K562 (cell line): ENCODE results near the gene TRIP10. TPM values are rescaled to one million over a fixed set of nuclear protein-coding genes. Genes with fewer than 3 reads are reported as not detected.

Experiments
- CSDE1 ChIP-seq, 2 experiments: fragments of 450-650 bp; IDR thresholded peaks; 2 replicates each; pipeline ENCODE4 v1.6.1; 2016; ENCODE audit warnings: mild to moderate bottlenecking in 1 of 2
- E2F4 ChIP-seq: sonication (generic); formaldehyde crosslinking; IDR thresholded peaks from 2 replicates; pipeline ENCODE4 v1.8.0; 2022; ENCODE audit warnings: mild to moderate bottlenecking, low read depth, missing genetic modification reagents
- FOXK2 ChIP-seq, 2 experiments: fragments of 450-650 bp; IDR thresholded peaks in 1 of 2; conservative IDR thresholded peaks in 1 of 2; 2 replicates each; pipeline ENCODE4 v1.6.1; 2016; ENCODE audit warnings: low read depth in 2 of 2, mild to moderate bottlenecking in 1 of 2
- HMGXB4 ChIP-seq: sonication (generic); formaldehyde crosslinking; IDR thresholded peaks from 2 replicates; pipeline ENCODE4 v1.8.1; 2023; ENCODE audit warnings: mild to moderate bottlenecking, missing genetic modification reagents
- IRF9 ChIP-seq: fragments of 450-650 bp; IDR thresholded peaks from 2 replicates; pipeline ENCODE4 v1.6.1; 2016; ENCODE audit warnings: missing biosample characterization, missing genetic modification characterization
- MTA2 ChIP-seq: fragments of 450-650 bp; IDR thresholded peaks from 2 replicates; pipeline ENCODE4 v1.6.1; 2016; ENCODE audit warnings: low read depth
- NBN ChIP-seq: fragments of 450-650 bp; IDR thresholded peaks from 2 replicates; pipeline ENCODE4 v1.6.1; 2016; ENCODE audit warnings: low read depth, mild to moderate bottlenecking
- NFRKB ChIP-seq: fragments of 450-650 bp; IDR thresholded peaks from 2 replicates; pipeline ENCODE4 v1.6.1; 2016; ENCODE audit warnings: low read depth
- PCBP1 ChIP-seq: fragments of 200-400 bp; formaldehyde crosslinking; IDR thresholded peaks from 2 replicates; pipeline ENCODE4 v1.6.1; 2018; ENCODE audit warnings: mild to moderate bottlenecking, low read depth, low read length; ENCODE audit not compliant: poor library complexity, severe bottlenecking
- POU5F1 ChIP-seq: fragments of 150-350 bp; IDR thresholded peaks from 2 replicates; pipeline ENCODE4 v1.6.1; 2014; ENCODE audit warnings: borderline replicate concordance, low read length, low read depth, mild to moderate bottlenecking; ENCODE audit not compliant: partially characterized antibody
- PPARD ChIP-seq: fragments of 250-450 bp; sonication (Bioruptor Pico); IDR thresholded peaks from 2 replicates; pipeline ENCODE4 v1.8.0; 2022; ENCODE audit warnings: inconsistent platforms, mild to moderate bottlenecking, moderate library complexity
- SRF ChIP-seq, 2 experiments: fragments of 250-450, 450-650 bp in 1 of 2; sonication (Bioruptor Pico) in 1 of 2; sonication (generic) in 1 of 2; formaldehyde crosslinking; IDR thresholded peaks; 2 replicates each; pipeline versions ENCODE4 v1.5.0 to v1.5.1; 2020 to 2022; ENCODE audit warnings: mild to moderate bottlenecking in 1 of 2, missing genetic modification reagents in 1 of 2
- STAT6 ChIP-seq: sonication (generic); formaldehyde crosslinking; IDR thresholded peaks from 2 replicates; pipeline ENCODE4 v1.8.1; 2023; ENCODE audit warnings: mild to moderate bottlenecking, missing genetic modification reagents
- ZBTB7A ChIP-seq: IDR thresholded peaks from 2 replicates; pipeline ENCODE4 v1.6.1; 2011; ENCODE audit warnings: low read depth, mild to moderate bottlenecking, low read length, moderate library complexity, borderline replicate concordance; ENCODE audit not compliant: control insufficient read depth
- ZNF140 ChIP-seq: fragments of 250-450 bp; sonication (Bioruptor Pico); IDR thresholded peaks from 2 replicates; pipeline ENCODE4 v1.8.0; 2021; ENCODE audit warnings: moderate library complexity, mild to moderate bottlenecking, inconsistent platforms
- ZNF23 ChIP-seq: fragments of 250-450 bp; sonication (Bioruptor Pico); IDR thresholded peaks from 2 replicates; pipeline ENCODE4 v1.4.0; 2020; ENCODE audit warnings: mild to moderate bottlenecking
- ZNF592 ChIP-seq: fragments of 450-650 bp; IDR thresholded peaks from 2 replicates; pipeline ENCODE4 v1.6.1; 2017; ENCODE audit warnings: antibody characterized with exemption, mild to moderate bottlenecking
- polyA plus RNA-seq, 8 experiments: library from polyadenylated mRNA; depleted of rRNA in 4 of 8; stranded (reverse) in 5 of 8; unstranded in 3 of 8; fragments of >200 nt; fragmentation: Nextera tagmentation in 2 of 8; fragmentation: Illumina TruSeq in 1 of 8; extraction: Ambion mirVana in 2 of 8; extraction: Trizol in 1 of 8; gene quantifications; 2 replicates each; pipeline versions ENCODE4 v1.2.1 to v1.2.3, GENCODE V29; 2011 to 2014; ENCODE audit warnings: inconsistent platforms in 1 of 8, missing spikeins in 1 of 8
- total RNA-seq, 7 experiments: library from RNA; depleted of rRNA in 6 of 7; stranded (reverse); fragments of >200 nt in 6 of 7; fragmentation: Illumina TruSeq in 2 of 7; extraction: Trizol in 2 of 7; gene quantifications; 2 replicates each; pipeline versions ENCODE4 v1.2.1 to v1.2.3, GENCODE V29; 2011 to 2021; ENCODE audit warnings: low replicate concordance in 1 of 7

The TRIP10 gene
- total and polyA plus RNA-seq, 9 of the 15 experiments (the other 6 are each of a cell fraction or from before 2014, with no cell fraction given) = 1.2 to 66.8 (median 36.1) TPM

GRCh38 chr19:6717441-6717971 lies 22.0 kb upstream of the TRIP10 start (continued):
- TF ChIP-seq ZNF592 (no peak), MTA2 (peak; percentile 62), ZNF23 (CRISPR knock-in tag) (no peak), ZBTB7A (no peak), SRF (CRISPR knock-in tag; IDR thresholded peaks at IDR 0.05) (no peak), PCBP1 (no peak), NBN (peak; percentile 95; the same call in 1 of the 2 replicates), FOXK2 (conservative IDR thresholded peaks at IDR 0.05 in 1 of 2, IDR thresholded peaks at IDR 0.05 in 1 of 2; ENCODE audit: low read depth in 2 of 2) (peak; percentile 77 to 82), CSDE1 (IDR thresholded peaks at IDR 0.05) (peak; percentile 79 to 88), E2F4 (CRISPR knock-in tag) (peak; percentile 88), ZNF140 (CRISPR knock-in tag) (no peak), PPARD (no peak), IRF9 (tag) (peak; percentile 79), STAT6 (CRISPR knock-in tag) (no peak), POU5F1 (no peak), NFRKB (peak; percentile 52; the same call in 1 of the 2 replicates), HMGXB4 (peak; percentile 93)
